Measurements from ENCODE around the gene ARHGAP33. TPM values are rescaled to one million over a fixed set of nuclear protein-coding genes. Genes with fewer than 3 reads are reported as not detected.

The ARHGAP33 gene
- total RNA-seq, 1 experiment from 2014 or later, result 39.6 TPM

GRCh38 chr19:35727956-35728706 lies 47.2 kb upstream of the ARHGAP33 start:
- TF ChIP-seq CTCF (conservative IDR thresholded peaks at IDR 0.05; ENCODE audit: low read depth, low read length), result no peak
- no peak for TF ChIP-seq EZH2 (IDR thresholded peaks at IDR 0.05; ENCODE audit: borderline replicate concordance, low read depth, low read length, poor library complexity, severe bottlenecking)
- no peak overlapping the region for H3K4me3 ChIP-seq (ENCODE audit: low read depth, low read length, poor library complexity, severe bottlenecking)
- no peaks in the 10 kb centered on the region for H3K4me1 ChIP-seq (ENCODE audit: insufficient read depth, low read length, poor library complexity, severe bottlenecking)
- DNase-seq (ENCODE audit: low spot score), result no peak
- ChIA-PET POLR2A (ENCODE audit: low non-redundant PET) (interaction anchor here (0.6 kb wide), 1 partner anchor 70 kb away, joined by 3 read pairs; no protein-coding TSS in a partner anchor), CTCF (no interaction called here)
- no TSS peak for BruUV-seq (replicated peaks)
- intact Hi-C loops (cut with micrococcal nuclease; ENCODE audit: unreplicated experiment), result no loop called here
- peaks cover 96% of the 10 kb centered on the region for H3K36me3 ChIP-seq (ENCODE audit: insufficient read depth, low read length, poor library complexity, severe bottlenecking)
- H3K27me3 ChIP-seq (replicated peaks; ENCODE audit: insufficient read depth, low read depth, low read length, poor library complexity), result no peaks in the 10 kb centered on the region
- H3K9me3 ChIP-seq (ENCODE audit: low read depth, low read length, poor library complexity, severe bottlenecking), result no peaks in the 10 kb centered on the region
- H3K27ac ChIP-seq (ENCODE audit: low read depth, low read length, poor library complexity, severe bottlenecking), result no peak overlapping the region

GRCh38 chr19:35729021-35729420 lies 46.3 kb upstream of the ARHGAP33 start:
- TF ChIP-seq EZH2 (IDR thresholded peaks at IDR 0.05; ENCODE audit: borderline replicate concordance, low read depth, low read length, poor library complexity, severe bottlenecking) (no peak), CTCF (conservative IDR thresholded peaks at IDR 0.05; ENCODE audit: low read depth, low read length) (no peak)
- BruUV-seq (replicated peaks), result no TSS peak
- intact Hi-C loops (cut with micrococcal nuclease; ENCODE audit: unreplicated experiment), result no loop called here
- no peak overlapping the region for H3K4me3 ChIP-seq (ENCODE audit: low read depth, low read length, poor library complexity, severe bottlenecking)
- ChIA-PET CTCF (interaction anchor here (0.5 kb wide), 1 partner anchor 215 kb away, joined by 3 read pairs; no protein-coding TSS in a partner anchor), POLR2A (ENCODE audit: low non-redundant PET) (no interaction called here)
- no peaks in the 10 kb centered on the region for H3K4me1 ChIP-seq (ENCODE audit: insufficient read depth, low read length, poor library complexity, severe bottlenecking)
- DNase-seq (ENCODE audit: low spot score), result no peak
- no peaks in the 10 kb centered on the region for H3K27me3 ChIP-seq (replicated peaks; ENCODE audit: insufficient read depth, low read depth, low read length, poor library complexity)
- no peak overlapping the region for H3K27ac ChIP-seq (ENCODE audit: low read depth, low read length, poor library complexity, severe bottlenecking)
- H3K36me3 ChIP-seq (ENCODE audit: insufficient read depth, low read length, poor library complexity, severe bottlenecking), result peaks cover 96% of the 10 kb centered on the region
- H3K9me3 ChIP-seq (ENCODE audit: low read depth, low read length, poor library complexity, severe bottlenecking), result no peaks in the 10 kb centered on the region

DNA sequence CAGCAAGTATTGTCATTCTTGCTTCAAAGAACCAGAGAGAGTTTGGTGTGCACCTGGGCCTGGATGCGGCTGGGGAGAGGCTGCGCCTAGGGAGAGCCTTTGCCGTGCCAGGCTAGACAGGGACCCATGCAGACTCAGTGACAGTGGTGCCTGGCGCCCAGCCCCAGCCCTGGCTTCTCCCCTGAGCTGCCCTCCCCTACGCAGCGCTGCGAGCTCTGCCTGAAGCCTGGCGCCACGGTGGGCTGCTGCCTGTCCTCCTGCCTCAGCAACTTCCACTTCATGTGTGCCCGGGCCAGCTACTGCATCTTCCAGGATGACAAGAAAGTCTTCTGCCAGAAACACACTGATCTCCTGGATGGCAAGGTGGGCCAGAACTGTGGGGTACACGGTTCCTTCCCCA lies 45.6 kb upstream of the ARHGAP33 start:
- CTCF ChIA-PET, result interaction anchor here (0.5 kb wide), 1 partner anchor 214 kb away, joined by 3 read pairs; no protein-coding TSS in a partner anchor
- H3K4me1 ChIP-seq (ENCODE audit: insufficient read depth, low read length, poor library complexity, severe bottlenecking), result no peaks in the 10 kb centered on the region
- BruUV-seq (replicated peaks), result no TSS peak
- no peak for DNase-seq (ENCODE audit: low spot score)
- no peaks in the 10 kb centered on the region for H3K27me3 ChIP-seq (replicated peaks; ENCODE audit: insufficient read depth, low read depth, low read length, poor library complexity)
- TF ChIP-seq CTCF (conservative IDR thresholded peaks at IDR 0.05; ENCODE audit: low read depth, low read length) (no peak), EZH2 (IDR thresholded peaks at IDR 0.05; ENCODE audit: borderline replicate concordance, low read depth, low read length, poor library complexity, severe bottlenecking) (no peak)
- intact Hi-C loops (cut with micrococcal nuclease; ENCODE audit: unreplicated experiment), result no loop called here
- no peak overlapping the region for H3K4me3 ChIP-seq (ENCODE audit: low read depth, low read length, poor library complexity, severe bottlenecking)
- H3K9me3 ChIP-seq (ENCODE audit: low read depth, low read length, poor library complexity, severe bottlenecking), result no peaks in the 10 kb centered on the region
- peaks cover 96% of the 10 kb centered on the region for H3K36me3 ChIP-seq (ENCODE audit: insufficient read depth, low read length, poor library complexity, severe bottlenecking)
- POLR2A ChIA-PET (ENCODE audit: low non-redundant PET), result no interaction called here
- H3K27ac ChIP-seq (ENCODE audit: low read depth, low read length, poor library complexity, severe bottlenecking), result no peak overlapping the region

All from A673 (cell line).